GM18519 (cell line): ENCODE data around the gene SLC2A14.
"Not testable (repeated sequence)": the region's sequence is repeated elsewhere in the genome, so short reads cannot be mapped to it uniquely, and the experiment has no call there.

ENCODE experiments used
- ATAC-seq: cut with Tn5 transposase; IDR thresholded peaks from one replicate; pipeline ENCODE4 v1.9.1; 2021; ENCODE audit warnings: mild to moderate bottlenecking, moderate library complexity; ENCODE audit not compliant: unreplicated experiment, low FRiP score

Gene SLC2A14

DNA sequence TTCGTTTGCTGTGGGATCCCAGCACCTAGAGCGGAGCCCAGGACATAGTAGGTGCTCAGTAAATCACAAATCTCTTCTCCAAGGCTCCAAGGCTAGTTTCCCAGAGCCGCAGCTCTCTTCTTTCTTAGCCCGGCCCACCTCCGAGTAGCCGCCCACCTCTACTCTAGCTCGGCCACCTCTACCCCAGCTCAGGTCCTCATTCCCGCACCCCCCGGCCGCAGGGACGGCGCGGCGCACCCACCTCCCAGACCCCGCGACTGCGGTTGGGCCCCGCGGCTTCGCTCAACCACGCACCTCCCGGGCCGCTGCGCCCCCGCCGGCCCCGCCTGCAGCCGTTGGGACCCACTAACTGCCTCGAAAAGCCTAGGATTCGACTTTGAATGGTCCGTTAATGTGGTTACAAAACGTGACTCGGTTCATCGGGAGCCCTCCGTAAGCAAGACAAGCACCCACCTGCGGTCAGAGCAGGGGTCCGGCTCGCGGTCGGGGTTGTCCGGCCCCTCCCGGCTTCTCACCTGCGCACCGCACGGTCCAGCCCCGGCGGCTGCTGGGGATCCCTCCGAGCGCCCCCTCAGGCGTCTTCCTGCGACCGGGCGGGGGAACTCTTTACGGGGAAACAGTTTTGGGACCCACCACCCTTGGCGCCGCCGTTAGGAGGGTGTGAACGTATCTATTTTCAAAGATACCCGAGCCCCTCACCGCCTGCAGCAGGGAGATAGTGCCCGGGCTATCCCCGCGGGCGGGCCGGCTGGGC, at the start of gene SLC2A14:
TSS of gene SLC2A14 (minus strand) at position 350 of the 754 bp plus-strand sequence. CDS start 3,035 bp downstream, outside the sequence.
- no peak for ATAC-seq

DNA sequence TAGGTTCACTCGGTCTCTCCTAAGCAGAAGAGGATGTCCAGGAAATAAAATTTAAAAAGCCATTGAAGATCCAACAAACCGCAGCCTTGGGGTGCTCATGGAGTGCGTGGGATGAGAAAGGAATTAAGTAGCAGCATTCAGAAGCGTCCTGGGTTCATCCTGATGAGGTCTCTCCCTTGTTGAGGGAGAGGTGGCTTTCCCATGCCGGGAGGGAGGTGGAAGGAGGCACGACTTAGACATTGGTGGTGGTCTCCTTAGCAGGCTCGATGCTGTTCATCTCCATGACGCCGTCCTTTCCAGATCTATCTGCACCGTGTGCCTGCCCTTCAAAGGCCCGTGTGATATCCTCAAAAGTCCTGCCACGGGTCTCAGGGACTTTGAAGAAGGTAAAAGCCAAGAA, 48.5 kb upstream of the SLC2A14 start:
- not testable (repeated sequence) for ATAC-seq

DNA sequence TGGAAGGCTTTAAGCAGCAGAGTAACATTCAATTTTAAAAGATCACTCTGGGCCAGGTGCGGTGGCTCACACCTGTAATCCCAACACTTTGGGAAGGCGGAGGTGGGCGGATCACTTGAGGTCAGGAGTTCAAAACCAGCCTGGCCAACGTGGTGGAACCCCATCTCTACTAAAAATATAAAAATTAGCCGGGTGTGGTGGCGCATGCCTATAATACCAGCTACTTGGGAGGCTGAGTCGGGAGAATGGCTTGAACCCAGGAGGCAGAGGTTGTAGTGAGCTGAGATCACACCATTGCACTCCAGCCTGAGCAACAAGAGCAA, 45.5 kb upstream of the SLC2A14 start:
- not testable (repeated sequence) for ATAC-seq

DNA sequence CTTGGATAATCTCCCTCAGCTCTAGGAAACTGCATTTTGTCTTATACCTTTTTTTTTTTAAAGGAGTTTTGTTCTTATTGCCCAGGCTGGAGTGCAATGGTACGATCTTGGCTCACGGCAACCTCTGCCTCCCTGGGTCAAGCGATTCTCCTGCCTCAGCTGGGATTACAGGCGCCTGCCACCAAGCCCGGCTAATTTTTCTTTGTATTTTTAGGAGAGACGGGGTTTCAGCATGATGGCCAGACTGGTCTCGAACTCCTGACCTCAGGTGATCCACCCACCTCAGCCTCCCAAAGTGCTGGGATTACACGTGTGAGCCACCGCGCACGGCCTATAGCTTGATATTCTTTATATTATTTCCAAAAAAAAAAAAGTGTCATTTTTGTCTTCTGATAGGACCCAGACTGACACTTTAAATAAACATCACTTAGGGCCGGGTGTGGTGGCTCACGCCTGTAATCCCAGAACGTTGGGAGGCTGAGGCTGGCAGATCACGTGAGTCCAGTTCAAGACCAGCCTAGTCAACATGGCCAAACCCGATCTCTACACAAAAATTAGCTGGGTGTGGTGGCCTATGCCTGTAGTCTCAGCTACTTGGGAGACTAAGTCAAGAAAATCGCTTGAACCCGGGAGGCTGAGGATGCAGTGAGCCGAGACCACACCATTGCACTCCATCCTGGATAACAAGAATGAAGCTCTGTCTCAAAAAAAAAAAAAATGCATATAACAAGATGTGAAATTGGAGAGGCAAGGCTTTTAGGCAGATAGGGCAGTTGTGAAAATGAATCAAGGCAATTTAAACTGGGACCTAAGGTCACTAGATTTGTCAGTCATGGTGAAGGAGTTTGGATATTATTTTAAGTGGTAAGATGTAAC, 44.9 kb upstream of the SLC2A14 start:
- ATAC-seq, result no peak

DNA sequence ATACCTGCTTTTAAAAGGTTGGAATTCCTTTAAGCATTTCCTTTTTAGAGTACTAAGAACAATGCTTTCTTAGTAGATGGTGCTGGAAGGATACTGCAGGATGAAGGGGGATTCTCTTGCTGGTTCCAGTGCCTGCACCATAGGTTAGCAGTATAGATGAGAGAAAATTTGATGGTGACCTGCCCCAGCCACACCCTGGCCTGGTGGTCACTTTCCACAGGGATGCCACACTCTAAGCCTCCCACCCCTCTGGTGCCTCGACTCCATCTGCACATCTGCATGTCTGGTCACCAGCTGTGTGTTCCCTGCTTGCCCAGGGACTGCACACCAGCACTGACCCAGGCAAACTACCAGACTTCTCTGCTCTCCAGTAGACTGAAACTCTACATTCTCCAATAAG, 44.2 kb upstream of the SLC2A14 start:
- no peak for ATAC-seq

DNA sequence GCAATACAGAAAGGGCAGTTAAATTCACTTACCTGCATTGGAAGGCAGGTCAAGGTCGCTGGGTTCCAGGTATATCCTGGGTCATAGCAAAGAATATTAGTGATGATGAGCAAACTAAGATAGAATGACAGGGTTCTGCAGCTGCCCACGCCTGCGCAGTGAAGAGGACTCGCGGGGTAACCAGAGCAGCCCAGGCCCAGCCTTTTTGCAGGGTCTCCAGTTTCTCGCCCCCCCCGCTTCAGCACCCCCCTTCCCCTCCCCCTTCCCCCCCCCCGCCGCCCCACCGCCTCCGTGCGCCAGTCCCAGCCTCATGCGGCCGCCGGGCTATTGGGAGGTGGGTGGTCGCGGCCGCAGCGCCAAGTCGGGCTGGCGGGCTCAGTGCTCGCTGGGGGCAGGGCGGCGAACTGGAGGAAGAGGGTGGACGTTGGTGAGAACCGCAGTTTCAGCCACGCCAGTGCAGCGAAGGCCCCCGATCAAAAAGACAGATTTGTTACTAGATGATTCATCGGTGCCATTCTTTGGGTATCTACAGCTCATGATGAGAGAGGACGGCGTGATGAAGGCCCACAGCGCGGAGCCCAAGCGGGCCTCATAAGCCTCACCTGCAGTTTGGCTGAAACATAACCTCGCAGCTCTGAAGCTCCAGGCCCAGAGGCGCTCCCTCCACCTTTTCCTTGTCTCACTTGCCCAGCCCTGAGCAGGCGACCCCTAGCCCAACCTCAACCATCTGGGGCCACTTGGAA, 43.1 kb upstream of the SLC2A14 start:
- no peak for ATAC-seq

DNA sequence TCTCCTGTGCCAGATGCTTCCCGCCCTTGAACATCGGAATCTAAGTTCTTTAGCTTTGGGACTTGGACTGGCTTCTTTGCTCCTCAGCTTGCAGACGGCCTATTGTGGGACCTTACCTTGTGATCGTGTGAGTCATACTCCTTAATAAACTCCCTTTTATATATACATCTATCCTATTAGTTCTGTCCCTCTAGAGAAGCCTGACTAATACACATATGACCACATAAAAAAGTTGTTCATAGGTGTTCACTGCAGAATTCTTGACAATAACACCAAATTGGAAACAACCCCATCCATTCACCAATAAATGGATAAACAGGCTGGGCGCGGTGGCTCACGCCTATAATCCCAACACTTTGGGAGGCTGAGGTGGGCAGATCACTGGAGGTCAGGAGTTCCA, 37.4 kb upstream of the SLC2A14 start:
- not testable (repeated sequence) for ATAC-seq

DNA sequence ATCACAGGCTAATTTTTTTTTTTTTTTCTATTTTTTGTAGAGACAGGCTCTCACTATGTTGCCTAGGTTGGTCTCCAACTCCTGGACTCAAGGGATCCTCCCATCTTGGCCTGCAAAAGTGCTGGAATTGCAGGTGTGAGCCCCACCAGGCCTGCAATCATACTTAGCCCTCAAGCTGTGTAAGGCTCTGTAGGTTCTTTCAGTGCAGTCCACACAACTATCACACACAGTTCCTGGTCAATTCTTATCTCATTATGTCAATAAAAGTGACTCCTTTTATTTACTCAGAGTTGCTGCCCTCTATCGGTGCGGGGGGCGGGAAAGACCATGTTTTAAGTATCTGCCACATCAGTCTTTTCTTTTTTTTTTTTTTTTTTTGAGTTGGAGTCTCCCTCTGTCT, 34.3 kb upstream of the SLC2A14 start:
- ATAC-seq, result no peak

DNA sequence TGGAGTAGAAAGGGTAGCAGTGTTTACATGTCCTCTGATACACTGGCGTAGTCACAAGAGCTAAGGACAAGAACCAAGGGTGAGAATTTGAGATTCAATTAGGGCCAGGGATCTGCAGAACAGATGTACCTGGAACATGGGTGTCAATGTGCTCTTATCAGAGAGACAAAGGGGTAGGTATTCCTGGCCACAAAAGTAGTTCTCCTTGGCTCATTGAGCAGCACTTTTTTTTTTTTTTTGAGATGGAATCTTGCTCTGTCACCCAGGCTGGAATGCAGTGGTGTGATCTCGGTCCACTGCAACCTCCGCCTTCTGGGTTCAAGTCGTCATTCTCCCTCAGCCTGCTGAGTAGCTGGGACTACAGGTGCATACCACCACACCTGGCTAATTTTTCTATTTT, 33.6 kb upstream of the SLC2A14 start:
- ATAC-seq, result not testable (repeated sequence)

DNA sequence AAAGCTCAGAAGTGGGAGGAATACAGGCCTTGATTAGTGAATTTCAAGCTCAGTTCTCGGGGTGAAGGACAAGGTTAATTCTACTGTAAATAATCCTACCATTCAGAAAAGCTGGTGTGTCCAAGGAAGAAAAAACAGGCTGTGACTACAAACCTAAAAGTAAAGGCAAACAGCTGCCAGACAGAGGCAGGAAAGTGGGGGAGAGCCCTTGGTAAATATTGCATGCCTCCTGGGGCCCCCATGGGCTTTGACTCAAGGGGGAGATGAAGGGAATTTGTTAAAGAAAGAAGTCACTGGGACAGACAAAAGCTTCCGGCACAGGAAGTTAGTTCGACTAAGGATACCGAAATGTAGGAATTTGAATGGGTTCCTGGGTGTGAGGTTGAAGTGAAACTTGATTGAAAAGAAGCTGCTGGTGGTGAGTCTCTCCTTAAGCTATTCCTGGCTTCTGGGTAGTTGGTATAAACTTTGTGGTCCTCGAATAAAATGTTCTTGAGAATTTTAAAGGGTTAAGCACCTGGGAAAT, 32.9 kb upstream of the SLC2A14 start:
- not testable (repeated sequence) for ATAC-seq

DNA sequence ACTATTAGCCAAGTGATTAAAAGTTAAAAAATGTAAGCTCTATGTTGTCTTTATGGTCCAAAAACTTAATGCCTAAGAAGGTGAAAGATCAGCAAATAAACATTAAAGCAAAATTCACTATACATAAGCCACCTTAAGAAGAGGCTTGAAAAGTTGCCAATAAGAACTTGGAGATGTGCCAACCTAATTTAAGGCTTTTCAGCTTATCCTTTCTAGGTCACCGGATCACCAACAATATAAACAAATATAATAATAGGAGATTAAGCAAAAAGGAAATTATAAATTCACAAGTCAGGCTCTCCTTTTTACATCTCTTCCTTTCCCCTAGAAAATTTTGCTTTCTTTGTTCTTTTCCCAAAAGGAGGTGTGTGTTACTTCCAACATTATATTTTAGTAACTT, 32.4 kb upstream of the SLC2A14 start:
- ATAC-seq, result no peak

DNA sequence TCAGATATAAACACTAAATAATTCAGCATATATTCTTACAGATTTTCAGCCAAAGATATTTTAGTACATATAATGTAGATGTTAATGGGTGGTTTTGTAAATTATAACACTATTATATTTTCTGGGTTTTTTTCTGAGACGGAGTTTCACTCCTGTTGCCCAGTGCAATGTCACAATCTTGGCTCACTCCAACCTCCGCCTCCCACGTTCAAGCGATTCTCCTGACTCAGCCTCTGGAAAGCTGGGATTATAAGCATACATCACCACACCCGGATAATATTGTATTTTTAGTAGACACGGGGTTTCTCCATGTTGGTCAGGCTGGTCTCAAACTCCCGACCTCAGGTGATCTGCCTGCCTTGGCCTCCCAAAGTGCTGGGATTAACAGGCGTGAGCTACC, 29.7 kb upstream of the SLC2A14 start:
- not testable (repeated sequence) for ATAC-seq

DNA sequence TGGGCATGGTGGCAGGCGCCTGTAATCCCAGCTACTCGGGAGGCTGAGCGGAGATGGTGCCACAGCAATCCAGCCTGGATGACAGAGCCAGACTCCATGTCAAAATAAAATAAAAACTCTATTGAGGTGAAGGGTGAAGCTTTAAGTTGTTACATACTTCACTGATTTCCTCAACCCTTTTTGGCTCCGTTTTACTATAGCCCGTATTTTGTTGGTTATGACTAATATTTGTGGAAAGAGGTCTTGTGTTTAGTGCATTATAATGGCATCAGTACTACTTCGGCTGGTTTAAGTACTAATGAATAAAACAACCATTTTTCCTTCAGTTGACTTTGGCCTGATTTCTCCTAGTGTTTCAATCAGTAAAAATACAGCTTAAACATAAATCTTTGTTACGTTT, 27.0 kb upstream of the SLC2A14 start:
- no peak for ATAC-seq

DNA sequence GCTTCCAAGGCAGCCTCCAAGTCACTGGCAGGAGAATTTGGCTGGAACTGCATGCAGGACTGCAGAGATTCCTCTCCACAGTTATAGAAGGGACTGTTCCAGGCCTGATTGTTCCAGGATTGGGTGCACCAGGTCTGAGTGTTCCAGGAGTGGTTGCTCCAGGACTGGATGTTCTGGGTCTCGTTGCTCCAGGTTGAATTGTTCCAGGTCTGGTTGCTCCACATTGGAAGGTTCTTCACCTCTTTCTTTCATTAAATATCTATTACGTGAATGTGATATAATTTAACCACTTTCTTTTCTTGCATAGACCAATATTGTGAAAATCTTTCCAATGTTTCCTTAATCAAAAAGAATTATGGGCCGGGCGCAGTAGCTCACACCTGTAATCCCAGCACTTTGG, 24.0 kb upstream of the SLC2A14 start:
- not testable (repeated sequence) for ATAC-seq

DNA sequence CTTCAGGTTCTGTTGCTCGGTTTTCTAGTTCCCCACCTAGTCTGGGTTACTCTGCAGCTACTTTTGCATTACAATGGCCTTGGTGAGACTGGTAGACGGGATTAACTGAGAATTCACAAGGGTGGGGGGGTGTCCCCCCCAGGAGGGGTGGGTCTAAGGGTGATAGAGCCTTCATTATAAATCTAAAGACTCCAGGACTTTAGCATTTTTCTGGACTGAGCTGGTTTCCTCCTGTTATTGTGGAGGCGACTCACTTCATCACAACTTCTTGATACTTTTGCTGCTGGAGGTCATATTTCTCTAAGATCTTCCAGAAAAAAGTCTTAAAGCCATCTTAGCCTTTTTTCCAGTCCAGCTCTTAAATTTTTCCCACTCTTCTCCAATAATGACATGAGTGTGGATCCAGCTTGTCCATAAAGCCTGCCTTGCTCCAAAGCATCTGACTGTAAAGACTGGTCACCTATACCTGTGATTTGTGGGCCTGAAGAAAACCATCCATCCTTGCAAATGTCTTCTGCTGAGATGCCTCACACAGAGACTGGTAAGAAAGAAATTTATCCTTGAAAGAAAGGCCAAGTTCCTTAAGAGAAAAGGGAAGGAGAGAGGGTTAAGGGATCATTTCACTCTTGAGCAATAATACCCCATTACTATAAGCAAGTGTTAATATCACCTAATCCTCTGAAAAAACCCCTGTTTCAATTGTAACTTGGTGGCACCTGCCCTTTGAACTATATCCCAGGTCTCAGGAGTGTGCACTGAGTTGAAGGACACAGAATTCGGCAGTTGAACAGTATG, 19.7 kb upstream of the SLC2A14 start:
- ATAC-seq, result no peak

DNA sequence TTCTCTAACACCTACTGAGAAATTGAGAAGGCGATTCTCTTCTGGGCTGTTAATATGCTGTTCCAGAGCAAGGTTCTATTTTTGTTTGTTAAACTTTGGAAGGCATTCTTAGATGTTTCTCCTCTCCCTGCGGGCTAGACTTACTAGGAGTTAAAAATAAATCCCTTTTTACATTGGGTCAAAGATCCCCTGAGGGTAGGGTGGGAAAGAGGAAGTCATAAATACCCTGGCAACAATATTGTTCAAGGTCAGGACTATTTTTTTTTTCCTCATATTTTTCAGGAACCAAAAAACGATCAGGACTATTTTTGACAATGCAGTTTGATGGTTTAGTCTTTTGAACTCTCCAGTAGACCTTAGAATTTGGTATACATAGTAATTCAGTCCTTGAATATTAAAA, 12.0 kb upstream of the SLC2A14 start:
- ATAC-seq, result no peak

DNA sequence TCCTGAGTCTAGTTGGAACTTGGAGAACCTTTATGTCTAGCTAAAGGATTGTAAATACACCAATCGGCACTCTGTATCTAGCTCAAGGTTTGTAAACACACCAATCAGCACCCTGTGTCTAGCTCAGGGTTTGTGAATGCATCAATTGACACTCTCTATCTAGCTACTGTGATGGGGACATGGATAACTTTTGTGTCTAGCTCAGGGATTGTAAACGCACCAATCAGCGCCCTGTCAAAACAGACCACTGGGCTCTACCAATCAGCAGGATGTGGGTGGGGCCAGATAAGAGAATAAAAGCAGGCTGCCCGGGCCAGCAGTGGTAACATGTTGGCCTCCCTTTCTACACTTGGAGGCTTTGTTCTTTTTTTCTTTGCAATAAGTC, 9.0 kb upstream of the SLC2A14 start:
- ATAC-seq, result not testable (repeated sequence)

DNA sequence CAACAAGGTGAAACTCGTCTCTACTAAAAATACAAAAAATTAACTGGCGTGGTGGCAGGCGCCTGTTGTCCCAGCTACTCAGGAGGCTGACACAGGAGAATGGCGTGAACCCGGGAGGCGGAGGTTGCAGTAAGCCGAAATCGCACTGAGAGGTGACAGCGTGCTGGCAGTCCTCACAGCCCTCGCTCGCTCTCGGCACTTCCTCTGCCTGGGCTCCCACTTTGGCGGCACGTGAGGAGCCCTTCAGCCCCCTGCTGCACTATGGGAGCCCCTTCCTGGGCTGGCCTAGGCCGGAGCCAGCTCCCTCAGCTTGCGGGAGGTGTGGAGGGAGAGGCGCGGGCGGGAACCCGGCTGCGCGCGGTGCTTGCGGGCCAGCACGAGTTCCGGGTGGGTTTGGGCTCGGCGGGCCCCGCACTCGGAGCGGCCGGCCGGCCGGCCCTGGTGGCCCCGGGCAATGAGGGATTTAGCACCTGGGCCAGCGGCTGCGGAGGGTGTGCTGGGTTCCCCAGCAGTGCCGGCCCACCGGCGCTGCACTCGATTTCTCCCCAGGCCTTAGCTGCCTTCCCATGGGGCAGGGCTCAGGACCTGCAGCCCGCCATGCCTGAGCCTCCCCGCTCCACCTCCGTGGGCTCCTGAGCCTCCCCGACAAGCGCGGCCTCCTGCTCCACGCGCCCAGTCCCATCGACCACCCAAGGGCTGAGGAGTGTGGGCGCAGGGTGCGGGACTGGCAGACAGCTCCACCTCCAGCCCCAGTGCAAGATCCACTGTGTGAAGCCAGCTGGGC, 8.4 kb upstream of the SLC2A14 start:
- not testable (repeated sequence) for ATAC-seq

DNA sequence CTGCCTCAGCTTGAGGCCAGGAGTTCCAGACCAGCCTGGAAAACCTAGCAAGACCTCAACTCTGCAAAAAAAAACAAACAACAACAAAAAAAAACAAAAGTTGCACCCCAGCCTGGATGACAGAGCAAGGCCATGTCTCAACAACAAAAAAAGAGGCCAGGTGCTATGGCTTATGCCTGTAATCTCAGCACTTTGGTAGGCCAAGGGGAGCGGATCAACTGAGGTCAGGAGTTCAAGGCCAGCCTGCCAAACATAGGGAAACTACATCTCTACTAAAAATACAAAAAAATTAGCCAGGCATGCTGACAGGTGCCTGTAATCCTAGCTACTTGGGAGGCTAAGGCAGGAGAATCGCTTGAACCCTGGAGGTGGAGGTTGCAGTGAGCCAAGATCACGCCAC, 6.5 kb upstream of the SLC2A14 start:
- no peak for ATAC-seq
